Non-pigmented ciliary epithelial cell (primary cell): ENCODE data around the gene EVX1.

ENCODE experiments used
- DNase-seq: peaks from one replicate; pipeline ENCODE4 v3.0.0-alpha.2; 2010; ENCODE audit warnings: low read depth

Gene EVX1

DNA sequence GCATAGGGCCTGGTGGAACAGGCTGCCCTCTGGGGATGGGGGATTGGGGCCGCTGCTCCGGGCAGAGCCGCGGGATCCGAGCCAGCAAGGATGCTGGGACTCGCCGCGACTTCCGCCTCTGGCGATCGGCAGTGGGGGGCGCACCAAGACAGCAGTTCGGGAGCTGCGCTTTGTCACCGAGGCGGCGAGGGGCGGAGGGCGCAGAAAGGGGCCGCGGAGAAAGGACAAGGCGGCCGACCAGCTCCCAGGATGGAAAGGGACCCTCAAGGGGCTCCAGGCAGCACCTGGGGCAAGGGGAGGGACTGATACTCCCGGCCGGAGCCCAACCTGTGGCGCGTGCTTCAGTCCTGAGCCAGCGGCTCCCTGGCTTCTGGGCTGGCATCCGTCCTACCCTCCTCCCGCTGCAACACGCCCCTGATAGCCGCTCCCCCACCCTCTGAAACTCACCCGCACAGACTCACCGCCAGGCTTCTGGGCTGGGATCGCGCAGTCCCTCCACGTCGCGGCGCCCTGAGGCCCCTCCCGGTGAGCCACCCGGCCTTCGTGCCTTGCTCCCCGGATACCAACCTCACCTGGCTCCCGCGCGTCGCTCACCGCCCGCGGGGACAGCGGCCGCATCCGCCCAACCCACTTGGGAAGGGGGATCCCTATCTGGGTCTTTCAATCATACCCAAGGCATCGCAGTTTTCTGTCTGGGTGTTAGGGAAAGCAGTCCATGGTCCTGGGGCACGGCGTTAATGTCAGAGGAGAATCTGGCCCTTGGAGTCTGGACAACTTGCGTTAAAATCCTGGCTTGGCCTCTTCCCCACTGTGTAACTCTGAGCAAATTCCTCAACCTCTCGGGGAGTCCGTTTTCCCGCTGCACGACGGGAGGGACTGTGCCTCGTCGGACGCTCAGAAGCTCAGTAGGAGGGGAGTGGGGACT, 7.0 kb upstream of the EVX1 start:
- DNase-seq: no peak

DNA sequence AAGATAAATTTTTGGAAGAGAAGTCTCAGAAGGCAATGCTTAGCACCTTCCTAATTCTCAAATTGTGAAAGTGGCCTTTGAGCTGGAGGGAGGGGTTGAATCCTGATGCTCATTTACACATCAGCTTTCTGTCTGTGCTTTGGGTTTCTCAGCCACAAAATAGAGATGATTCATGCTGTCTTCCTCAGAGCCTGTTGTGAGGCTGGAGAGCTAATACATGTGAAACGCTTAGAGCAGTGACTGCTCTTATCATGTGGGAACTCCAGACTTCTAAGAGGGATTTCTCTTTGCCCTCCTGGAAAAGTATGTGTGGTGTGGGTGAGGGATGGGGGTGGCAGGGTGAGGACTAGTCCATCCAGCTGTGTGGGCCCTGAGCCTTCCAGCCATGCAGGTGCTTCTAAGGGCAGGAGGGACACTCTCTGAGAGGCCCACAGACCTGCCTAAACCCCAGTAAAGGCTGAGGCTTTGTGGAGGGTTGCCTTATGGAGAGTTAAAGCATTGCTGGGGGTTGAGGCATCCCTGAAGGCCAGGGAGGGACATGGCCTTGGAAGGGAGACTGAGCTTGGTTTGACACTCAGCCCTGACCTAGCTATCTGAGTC, 4.8 kb upstream of the EVX1 start:
- no peak for DNase-seq

DNA sequence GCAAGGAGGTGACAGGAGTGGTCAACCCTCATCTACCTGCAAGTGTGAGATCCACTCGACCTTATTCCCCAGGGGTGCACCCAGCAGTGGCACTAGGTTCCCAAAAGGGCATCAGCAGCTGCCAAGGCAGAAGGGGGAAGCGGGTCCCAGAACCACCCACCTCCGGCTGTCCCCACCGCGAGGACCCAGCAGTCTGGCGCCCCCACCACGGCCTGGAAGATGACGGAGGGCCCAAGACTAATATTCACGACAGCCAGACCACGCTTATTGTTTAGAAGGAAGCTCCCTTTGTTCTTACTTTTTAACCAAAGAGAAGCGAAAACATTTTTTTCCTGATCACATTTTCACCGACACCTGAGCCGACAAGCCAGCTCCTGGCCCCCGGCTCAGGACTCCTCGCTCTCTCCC, 3.6 kb upstream of the EVX1 start:
- DNase-seq: no peak

DNA sequence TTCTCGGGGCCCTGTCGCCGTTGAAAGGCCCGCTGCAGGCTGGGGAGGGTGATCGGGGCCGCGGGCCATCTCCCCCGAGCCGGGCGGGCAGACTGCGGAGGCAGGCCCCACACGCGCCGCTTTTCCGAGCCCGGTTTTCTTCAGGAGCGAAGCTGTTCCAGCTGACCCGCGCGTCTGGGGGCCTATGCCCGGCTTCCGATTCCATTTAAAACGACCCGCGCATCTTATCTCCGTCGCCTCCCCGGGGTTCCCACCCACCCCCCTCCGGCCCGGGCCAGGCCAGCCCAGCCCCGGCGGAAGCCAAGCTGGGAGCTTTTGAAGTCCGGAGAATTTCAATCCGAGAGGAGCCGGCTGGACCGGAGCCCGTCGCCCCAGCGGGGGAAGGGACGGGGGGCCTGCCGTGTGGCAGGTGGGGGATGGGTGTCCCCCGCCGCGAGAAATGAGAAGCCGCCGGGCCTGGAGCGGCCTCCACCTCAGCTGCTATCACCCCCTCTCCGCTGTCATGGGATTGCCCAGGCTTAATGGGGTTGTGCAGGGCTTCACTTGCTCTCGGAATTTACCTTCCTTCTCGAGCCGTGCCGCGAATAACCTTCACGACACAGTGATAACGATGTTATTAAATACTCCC, 3.1 kb upstream of the EVX1 start:
- DNase-seq: no peak

DNA sequence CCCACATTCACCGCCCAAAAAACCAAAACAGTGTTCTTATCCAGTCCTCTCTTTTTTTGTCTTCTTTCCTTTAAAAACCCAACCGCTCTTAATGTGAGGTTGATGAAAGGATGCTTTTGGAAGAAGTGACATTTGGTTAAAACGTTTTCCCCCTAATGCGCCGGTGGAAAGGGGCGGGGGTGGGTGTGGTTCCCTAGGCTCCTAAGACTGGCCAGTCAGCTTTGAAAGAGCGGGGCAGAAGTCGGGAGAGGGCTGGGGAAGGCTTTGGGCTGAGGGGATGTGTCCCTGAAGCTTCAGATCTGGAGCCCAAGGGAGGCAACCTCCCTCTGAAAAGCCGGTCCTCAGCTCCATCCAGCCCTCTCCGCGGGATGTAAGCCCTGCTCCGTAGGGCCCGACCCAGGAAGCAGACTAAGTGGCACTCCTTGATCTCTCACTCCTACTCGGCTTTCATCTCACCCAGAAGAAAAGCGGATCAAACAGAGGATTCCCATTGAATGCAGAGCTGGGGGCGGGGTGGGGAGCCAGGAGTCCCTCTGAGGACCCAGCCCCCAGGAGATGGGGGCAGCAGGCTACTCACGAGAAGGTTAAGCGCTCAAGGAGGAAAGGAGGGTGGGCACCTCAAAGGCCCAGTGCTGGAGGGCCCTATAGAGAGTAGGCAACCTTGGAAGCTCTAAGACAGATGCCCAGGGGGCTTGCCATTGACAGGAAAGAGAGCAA, 2.4 kb upstream of the EVX1 start:
- DNase-seq: no peak

DNA sequence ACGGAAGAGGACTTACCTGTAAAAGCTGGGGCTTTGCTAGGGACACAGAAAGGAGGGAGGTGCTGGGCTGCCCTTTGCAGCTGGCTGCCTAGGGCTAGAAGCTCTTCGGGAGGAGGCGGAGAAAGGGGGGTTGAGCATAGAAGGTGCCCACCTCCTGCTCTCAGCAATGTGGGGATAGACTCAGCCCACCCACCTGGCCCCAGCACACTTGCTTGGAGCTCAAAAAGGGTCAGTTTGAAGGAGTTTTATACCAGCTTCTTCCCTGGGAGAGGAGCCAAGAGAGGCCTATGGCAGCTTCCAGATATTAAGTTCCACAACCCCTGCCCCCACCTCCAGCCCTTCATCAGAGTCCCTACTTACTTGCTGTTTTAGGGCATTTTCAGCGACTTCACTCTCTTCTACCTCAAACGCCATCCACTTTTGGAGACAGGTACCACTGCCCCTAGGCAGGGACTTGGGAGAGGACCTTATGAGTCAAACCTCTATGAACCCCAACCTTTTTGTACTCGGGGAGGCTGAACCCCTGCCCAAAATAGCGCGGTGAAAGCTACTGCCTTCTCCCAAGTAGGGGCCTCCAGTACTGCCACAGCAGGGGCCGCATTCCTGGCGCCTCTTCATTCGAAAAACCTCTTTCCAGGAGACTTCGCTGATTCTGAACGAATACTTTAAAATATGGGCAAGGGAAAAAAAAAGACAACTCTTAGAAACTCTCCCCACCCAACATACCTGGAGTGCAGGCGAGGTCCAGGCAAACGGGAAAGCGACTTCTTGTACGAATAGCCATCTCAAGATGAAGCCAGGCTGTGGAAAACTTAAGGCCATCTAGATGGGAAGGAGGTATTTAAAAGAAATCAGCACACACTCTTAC, 1.2 kb upstream of the EVX1 start:
- no peak for DNase-seq

DNA sequence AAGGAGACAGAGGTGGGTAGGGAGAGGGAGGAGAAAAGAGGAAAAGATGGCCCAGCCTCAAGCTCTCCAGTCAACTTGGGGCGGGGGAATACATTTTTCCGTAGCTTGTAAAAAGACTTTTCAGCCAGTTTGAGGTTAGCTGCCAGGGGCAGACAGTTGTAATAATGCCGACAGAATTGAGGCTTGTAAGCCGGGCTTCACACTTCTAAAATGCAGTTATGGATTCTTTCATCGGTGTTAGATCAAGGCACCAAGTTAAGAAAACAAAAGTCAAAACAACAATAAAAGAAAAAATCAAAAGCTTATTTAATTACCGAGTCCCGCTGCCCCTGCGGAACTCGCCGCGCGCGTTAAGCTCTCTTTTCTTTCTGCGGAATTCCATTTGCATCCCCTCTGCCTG, 448 bp upstream of the EVX1 start:
- no peak for DNase-seq

DNA sequence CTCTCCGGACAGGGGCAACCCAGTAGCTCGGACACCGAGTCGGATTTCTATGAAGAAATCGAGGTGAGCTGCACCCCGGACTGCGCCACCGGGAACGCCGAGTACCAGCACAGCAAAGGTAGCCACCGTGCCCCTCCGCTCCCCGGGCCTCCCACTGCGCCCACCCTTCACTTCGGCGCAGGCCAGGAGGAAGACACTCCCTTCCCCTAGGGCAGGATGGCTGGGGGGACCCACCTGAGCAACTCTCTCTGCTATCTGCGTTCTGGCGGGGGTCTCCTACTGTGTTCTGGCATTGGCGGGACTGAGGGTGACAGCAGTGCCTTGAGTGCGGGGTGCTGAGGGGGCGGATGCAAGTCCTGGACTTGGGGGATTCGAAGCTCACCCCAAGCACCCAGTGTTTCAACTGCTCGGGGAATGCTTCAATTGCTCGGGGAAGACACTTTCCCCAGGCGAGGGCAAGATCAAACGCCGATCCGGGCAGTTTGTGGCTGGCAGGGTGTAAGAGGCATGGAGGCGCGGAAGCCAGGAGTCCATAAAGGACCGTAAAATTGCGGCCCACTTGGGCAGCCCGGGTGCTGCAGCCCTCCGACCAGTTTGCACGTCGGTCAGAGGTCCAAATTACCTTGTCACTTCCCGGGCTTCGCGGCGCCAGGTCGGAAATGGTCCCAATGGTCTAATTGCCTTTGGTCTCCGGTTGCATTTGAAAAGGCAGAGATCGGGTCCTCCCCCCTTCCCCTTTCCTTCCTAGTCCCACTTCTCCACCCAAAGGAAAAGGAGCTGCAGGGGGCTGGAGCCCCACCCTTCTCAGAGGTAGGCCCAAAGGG, 950 bp downstream of the EVX1 start:
- DNase-seq: no peak

DNA sequence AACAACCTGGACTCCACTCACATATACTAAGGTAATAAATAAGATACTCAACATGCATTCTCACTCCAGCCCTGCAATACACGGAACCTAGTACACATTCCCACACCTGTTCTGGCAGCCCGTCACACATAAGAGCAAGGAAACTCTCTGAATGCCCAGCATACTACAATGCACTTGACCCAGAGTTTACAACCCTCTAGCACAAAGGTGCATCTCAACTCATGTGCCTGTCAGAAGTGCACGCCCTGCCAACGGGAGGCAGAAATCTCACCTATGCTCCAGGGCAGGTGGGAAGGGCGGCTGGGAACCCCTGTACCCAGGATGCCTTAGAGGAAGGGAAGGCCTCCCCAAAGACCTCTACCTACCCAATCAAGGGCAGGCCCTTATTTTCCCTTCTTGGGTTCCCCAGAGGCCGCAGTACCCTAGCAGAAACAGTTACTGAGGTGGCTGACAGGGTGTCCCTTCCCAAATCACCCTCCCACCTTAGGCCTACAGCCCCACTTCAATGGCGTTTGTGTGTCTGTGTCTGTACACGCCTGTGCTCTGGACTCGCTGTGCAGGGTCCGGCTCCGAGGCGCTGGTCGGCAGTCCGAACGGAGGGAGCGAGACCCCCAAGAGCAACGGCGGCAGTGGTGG, 2.0 kb downstream of the EVX1 start:
- no peak for DNase-seq

DNA sequence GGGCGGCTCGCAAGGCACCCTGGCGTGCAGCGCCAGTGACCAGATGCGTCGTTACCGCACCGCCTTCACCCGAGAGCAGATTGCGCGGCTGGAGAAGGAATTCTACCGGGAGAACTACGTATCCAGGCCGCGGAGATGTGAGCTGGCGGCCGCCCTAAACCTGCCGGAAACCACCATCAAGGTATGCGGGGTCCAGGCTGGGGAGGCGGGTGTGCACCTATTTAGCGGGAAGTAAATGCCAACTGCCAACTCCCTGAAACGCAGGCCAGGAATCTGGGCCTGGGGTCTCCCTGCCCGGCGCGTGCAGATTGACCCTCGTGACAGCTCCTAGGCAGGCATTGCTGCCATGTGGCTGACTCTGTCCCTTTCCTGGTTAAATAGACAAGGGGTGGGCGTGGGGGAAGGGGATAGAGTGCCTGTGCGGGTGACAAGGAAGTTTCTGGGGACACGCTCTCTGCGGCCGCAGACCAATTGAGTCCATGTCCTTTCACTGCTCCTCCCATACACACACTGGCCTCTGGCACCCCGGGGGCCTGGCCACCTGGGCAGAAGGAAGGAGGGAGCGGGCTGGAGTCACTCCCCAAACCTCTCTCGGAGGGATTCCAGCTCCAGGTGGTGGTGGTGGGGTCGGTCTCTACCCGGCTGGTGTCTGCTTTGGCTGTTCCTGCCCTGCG, 2.7 kb downstream of the EVX1 start:
- no peak for DNase-seq

DNA sequence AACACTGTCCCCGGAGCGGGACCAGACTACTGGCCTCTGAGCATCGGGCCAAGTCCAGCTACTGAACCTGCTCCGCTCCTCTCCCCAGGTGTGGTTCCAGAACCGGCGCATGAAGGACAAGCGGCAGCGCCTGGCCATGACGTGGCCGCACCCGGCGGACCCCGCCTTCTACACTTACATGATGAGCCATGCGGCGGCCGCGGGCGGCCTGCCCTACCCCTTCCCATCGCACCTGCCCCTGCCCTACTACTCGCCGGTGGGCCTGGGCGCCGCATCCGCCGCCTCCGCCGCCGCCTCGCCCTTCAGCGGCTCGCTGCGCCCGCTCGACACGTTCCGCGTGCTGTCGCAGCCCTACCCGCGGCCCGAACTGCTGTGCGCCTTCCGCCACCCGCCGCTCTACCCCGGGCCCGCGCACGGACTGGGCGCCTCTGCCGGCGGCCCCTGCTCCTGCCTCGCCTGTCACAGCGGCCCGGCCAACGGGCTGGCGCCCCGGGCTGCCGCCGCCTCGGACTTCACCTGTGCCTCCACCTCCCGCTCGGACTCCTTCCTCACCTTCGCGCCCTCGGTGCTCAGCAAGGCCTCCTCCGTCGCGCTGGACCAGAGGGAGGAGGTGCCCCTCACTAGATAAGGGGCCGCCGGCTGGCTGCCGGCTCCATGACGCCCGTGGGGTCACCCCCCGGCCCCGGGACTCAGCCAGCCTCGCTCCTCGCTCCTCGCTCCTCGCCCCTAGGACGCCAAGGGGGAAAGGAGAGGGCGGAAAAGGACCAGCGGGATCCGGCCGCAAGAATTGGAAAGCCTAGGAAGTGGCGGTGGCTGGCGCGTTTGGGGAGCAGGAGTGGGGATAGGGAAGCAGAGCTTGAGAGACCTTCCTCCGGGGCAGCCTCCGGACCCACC, 3.4 kb downstream of the EVX1 start:
- DNase-seq: no peak

DNA sequence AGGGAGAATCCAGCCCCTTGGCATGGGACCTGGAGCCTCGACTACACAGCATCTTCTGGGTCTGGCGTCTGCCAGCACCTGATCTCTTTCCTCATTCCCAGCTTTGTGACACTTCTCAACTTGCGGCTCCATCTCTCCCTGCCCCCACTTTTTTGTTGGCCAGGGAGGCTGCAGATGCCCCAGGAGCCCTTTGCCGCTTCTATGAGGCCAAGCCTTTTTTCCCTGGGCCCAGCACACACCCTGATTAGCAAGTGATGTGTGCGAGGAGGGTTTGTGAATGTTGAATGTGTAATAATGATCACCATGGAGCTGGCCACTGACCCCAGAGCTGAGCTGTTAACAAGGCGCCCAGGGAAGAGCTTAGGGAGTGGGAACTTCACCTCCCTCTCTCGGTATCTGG, 4.4 kb downstream of the EVX1 start:
- no peak for DNase-seq

DNA sequence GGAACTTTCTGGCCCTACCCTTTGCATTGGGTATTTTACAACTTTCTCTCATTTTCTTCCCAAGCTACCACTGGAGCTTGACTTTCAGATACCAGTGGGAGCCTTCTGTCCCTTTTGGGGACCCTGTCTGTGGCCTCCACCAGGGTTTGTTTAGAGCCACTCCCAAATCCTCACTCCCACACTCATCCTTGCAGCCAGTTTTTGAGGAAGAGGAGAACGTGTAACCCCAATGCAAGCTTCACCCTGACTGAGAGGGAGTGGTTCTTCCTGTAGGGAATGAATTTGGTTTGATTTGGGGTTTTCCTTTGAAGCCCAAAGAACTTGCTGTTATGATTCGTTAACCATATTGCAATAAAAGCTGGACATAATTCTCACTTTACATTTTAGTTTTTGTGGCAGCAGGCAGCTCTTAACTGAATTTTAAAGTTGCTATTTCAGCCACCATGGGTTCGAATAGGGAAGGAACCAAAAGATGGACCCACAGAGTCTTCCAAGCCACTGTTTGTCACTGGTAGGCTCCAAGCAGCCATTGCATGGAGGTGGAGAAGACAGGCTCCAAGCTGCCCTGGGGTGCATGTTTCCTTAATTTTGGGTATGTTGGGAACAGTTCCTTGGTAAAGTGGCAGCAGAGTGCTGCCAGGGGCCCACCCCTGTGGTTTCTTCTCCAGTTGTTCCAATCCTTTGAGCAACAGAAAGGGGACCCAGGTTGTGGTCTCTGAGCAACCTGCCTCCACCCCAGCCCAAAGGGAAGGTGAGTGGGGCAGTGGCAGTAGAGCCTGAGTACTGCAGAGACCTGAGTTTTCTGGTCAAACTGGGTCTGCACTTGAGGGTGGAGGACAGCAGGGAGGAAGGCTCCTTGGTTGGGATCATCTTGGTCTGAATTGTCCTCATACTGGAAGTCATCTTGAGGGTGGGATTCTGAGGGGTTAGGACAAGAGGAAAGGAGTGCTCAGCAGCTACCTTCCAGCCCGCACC, 5.1 kb downstream of the EVX1 start:
- DNase-seq: no peak

DNA sequence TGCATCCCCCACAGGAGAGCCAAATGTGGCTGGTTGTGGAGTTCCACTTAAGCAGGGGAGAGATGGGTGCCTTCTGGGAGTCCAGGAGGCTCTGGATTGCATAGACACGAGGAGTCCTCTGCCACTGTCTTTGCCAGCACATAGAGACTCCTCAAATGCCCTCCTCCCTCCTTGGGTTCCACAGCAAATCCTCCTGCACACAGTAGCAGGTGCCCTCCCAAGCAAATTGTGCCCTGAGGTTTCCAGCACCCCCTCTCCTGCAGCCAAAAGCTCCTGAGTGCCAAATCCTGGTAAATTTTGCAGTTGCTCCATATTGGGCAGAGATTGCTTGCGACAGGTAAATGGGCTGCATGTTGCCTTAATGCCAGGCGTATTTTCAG, 5.8 kb downstream of the EVX1 start:
- no peak for DNase-seq

DNA sequence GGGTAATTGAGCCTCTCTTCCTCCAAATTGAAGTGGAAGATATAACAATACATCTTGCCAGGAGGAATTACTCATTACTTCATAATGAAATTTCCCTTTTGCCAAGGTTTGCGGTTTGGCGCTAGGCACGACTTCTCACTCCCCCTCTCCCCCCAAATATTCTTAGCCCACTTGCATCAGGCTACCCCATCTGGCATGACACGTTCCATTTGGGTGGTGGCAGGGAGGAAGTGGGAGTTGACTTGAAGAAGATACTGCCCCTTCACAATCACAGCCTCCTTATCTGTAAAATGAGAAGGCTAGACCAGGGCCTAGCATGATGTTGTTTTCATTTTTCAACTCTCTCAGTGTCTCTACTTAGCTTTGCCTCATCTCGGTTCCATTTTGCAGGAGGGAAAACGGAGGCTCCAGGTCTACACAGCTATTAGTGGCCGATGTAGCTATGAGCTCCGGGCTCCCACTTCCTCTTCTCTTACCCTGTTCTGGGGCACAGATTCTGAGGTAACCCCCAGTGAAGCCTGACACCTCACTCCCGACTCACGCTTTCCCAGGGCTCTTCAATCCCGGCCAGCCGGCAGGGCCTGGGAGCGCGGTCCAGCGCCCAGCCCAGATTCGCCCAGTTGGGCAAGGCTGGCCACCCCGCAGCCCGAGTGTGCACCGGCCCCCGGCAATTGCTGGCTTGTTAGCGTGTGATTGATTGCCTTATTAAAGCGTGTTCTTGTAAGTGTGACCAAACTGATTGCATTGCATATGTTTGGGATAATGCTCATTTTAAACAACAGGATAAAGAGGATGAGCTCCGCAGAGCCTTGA, 6.5 kb downstream of the EVX1 start:
- DNase-seq: no peak

DNA sequence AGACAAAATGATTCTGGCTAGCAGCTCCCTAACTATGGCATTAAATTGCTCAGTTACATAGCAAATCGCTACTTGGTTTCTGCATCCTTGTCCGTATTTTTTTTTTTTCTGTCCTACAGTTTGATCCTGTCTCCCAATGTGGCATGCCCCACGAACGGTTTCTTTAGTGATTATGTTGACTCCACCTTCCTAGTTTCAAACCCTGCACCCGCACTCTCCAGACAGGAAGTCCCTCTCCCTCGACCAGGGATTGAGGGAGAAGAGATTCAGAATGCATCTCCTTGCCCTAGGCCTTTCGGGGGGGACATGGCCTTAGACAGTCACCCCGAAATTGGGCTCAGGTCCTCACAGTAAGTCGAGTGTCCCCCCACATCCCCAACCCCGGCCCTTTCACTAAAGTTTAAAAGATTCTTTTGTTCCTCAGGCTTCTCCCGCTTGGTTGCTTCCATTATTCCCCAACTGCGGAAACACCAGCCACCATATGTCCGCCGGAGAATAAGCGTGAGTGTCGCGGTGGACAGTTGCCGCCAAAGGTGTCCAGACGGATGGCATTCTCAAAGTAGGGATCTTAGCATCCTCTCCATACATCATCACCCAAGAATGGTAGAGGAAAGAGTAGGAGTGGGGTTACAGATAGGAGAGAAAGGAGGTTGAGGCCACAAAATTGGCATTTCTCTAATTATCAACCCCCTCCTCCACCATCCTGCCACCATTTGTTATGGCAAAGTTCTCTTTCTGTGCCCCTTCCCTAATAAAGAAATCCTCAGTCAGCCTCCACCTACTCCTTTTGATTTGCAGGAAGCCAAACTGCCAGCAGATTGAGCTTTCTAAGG, 7.3 kb downstream of the EVX1 start:
- DNase-seq: no peak
